K562 (cell line): ENCODE data around the gene RHOC.

Experiments used
- AFF4 ChIP-seq: sonication (generic); formaldehyde crosslinking; IDR thresholded peaks from 2 replicates; pipeline ENCODE4 v1.8.0; 2023; ENCODE audit warnings: mild to moderate bottlenecking, missing genetic modification reagents
- DIDO1 ChIP-seq: fragments of 450-650 bp; IDR thresholded peaks from 2 replicates; pipeline ENCODE4 v1.6.1; 2016; ENCODE audit warnings: low read depth, missing biosample characterization, missing genetic modification characterization
- FOXK2 ChIP-seq, 2 experiments: fragments of 450-650 bp; IDR thresholded peaks in 1 of 2; conservative IDR thresholded peaks in 1 of 2; 2 replicates each; pipeline ENCODE4 v1.6.1; 2016; ENCODE audit warnings: low read depth in 2 of 2, mild to moderate bottlenecking in 1 of 2
- IRF1 ChIP-seq: sonication (generic); formaldehyde crosslinking; IDR thresholded peaks from 2 replicates; pipeline ENCODE4 v1.8.0; 2022; ENCODE audit warnings: missing genetic modification reagents, mild to moderate bottlenecking, borderline replicate concordance
- IRF2 ChIP-seq: sonication (generic); formaldehyde crosslinking; IDR thresholded peaks from 2 replicates; pipeline ENCODE4 v1.8.1; 2022; ENCODE audit warnings: mild to moderate bottlenecking, missing genetic modification reagents
- KDM4B ChIP-seq, 2 experiments: fragments of 450-650 bp in 1 of 2; sonication (generic) in 1 of 2; IDR thresholded peaks; 2 replicates each; pipeline ENCODE4 v1.6.1; 2016 to 2017; ENCODE audit warnings: borderline replicate concordance in 2 of 2, antibody characterized with exemption in 1 of 2, low read depth in 1 of 2, mild to moderate bottlenecking in 1 of 2
- MTA1 ChIP-seq: fragments of 450-650 bp; IDR thresholded peaks from 2 replicates; pipeline ENCODE4 v1.6.1; 2017; ENCODE audit warnings: borderline replicate concordance
- NKRF ChIP-seq: fragments of 450-650 bp; IDR thresholded peaks from 2 replicates; pipeline ENCODE4 v1.6.1; 2016; ENCODE audit warnings: borderline replicate concordance
- RAD21 ChIP-seq, 2 experiments: fragments of 250-450 bp in 1 of 2; fragments of 450-650 bp in 1 of 2; sonication (Bioruptor Pico) in 1 of 2; formaldehyde crosslinking in 1 of 2; IDR thresholded peaks in 1 of 2; conservative IDR thresholded peaks in 1 of 2; 2 replicates each; pipeline versions ENCODE4 v1.4.0 to v1.8.0; 2020 to 2022; ENCODE audit warnings: mild to moderate bottlenecking in 2 of 2, moderate library complexity in 1 of 2
- RFX7 ChIP-seq: fragments of 250-450 bp; sonication (Bioruptor Pico); IDR thresholded peaks from 2 replicates; pipeline ENCODE4 v1.5.1; 2021; ENCODE audit warnings: mild to moderate bottlenecking
- SAP30 ChIP-seq: fragments of 200-600 bp; sonication (generic); IDR thresholded peaks from 2 replicates; pipeline ENCODE4 v1.6.1; 2012; ENCODE audit warnings: borderline replicate concordance, low read depth, mild to moderate bottlenecking, moderate library complexity, low read length, control low read depth, inconsistent platforms; ENCODE audit not compliant: insufficient read depth, poor library complexity, severe bottlenecking
- SMC3 ChIP-seq: conservative IDR thresholded peaks from 2 replicates; pipeline ENCODE4 v1.6.1; 2011; ENCODE audit warnings: low read depth, low read length, improper control_type of control experiment; ENCODE audit not compliant: insufficient read depth
- ZBTB40 ChIP-seq, 2 experiments: fragments of 450-650 bp in 1 of 2; sonication (generic) in 1 of 2; formaldehyde crosslinking in 1 of 2; IDR thresholded peaks; 2 replicates each; pipeline versions ENCODE4 v1.7.1 to v1.9.0; 2016 to 2022; ENCODE audit warnings: inconsistent platforms in 1 of 2, mild to moderate bottlenecking in 1 of 2, missing genetic modification reagents in 1 of 2
- ZNF277 ChIP-seq: fragments of 250-450 bp; sonication (Bioruptor Pico); IDR thresholded peaks from 2 replicates; pipeline ENCODE4 v1.8.0; 2022; ENCODE audit warnings: inconsistent platforms, mild to moderate bottlenecking, moderate library complexity, borderline replicate concordance

- no peak for TF ChIP-seq AFF4 (CRISPR knock-in tag)
- TF ChIP-seq IRF2: no peak
- no peak for TF ChIP-seq ZNF277 (CRISPR knock-in tag)
- no peak for TF ChIP-seq RAD21 (CRISPR knock-in tag; conservative IDR thresholded peaks at IDR 0.05 in 1 of 2, IDR thresholded peaks at IDR 0.05 in 1 of 2)
- no peak for TF ChIP-seq FOXK2 (conservative IDR thresholded peaks at IDR 0.05 in 1 of 2, IDR thresholded peaks at IDR 0.05 in 1 of 2; ENCODE audit: low read depth in 2 of 2)
- TF ChIP-seq DIDO1 (tag): no peak
- TF ChIP-seq SMC3: no peak
- no peak for TF ChIP-seq MTA1
- TF ChIP-seq IRF1 (CRISPR knock-in tag): no peak
- TF ChIP-seq ZBTB40 (IDR thresholded peaks at IDR 0.05): no peak
- TF ChIP-seq ZBTB40 (CRISPR knock-in tag; IDR thresholded peaks at IDR 0.05): no peak
- TF ChIP-seq KDM4B (IDR thresholded peaks at IDR 0.05; ENCODE audit: borderline replicate concordance in 2 of 2, low read depth in 1 of 2): no peak
- TF ChIP-seq RFX7 (CRISPR knock-in tag): no peak
- no peak for TF ChIP-seq SAP30
- TF ChIP-seq NKRF: no peak
Observed at GRCh38 chr1:112697781-112698201, 9.1 kb downstream of the RHOC start.
